HG03066 (cell line): ENCODE measurements around the gene YJU2.
"Not testable (repeated sequence)": the region's sequence is repeated elsewhere in the genome, so short reads cannot be mapped to it uniquely, and the experiment has no call there.

Source experiments
- ATAC-seq: cut with Tn5 transposase; IDR thresholded peaks from one replicate; pipeline ENCODE4 v1.9.1; 2021; ENCODE audit warnings: low read depth; ENCODE audit not compliant: unreplicated experiment

YJU2 gene

DNA sequence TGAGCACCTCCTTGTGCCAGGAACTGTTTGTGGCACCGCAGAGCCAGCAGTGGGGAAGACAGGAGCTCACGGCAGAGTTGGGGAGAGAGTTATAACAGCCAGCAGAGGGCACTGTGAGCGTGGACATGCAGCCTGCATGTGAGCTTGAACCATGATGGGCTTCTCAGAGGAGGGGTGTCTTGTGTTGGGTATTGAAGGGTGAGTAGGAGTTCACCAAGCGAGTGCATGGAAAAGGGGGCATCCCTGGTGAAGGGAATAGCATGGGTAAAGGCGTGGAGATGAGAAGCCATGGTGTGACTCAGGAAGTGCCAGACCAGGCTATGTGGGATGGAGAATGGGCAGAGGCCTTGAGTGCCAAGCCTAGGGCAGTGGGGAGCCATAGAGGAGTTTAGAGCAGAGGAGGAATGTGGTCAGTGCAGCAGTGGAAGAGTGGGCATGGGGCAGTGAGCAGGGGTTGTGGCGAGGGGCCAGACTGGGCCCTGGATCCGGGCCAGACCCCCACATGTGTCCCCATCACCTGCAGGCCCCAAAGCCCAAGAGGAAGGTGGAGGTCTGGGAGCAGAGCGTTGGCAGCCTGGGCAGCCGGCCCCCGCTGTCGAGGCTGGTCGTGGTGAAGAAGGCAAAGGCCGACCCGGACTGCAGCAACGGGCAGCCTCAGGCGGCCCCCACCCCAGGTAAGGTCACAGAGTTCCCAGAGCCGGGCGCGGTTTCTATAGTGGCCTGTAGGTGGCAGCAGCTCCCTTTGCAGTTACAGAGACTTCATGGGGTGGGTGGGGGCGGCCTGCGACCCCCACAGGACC, 20.4 kb downstream of the YJU2 start:
- ATAC-seq: no peak

DNA sequence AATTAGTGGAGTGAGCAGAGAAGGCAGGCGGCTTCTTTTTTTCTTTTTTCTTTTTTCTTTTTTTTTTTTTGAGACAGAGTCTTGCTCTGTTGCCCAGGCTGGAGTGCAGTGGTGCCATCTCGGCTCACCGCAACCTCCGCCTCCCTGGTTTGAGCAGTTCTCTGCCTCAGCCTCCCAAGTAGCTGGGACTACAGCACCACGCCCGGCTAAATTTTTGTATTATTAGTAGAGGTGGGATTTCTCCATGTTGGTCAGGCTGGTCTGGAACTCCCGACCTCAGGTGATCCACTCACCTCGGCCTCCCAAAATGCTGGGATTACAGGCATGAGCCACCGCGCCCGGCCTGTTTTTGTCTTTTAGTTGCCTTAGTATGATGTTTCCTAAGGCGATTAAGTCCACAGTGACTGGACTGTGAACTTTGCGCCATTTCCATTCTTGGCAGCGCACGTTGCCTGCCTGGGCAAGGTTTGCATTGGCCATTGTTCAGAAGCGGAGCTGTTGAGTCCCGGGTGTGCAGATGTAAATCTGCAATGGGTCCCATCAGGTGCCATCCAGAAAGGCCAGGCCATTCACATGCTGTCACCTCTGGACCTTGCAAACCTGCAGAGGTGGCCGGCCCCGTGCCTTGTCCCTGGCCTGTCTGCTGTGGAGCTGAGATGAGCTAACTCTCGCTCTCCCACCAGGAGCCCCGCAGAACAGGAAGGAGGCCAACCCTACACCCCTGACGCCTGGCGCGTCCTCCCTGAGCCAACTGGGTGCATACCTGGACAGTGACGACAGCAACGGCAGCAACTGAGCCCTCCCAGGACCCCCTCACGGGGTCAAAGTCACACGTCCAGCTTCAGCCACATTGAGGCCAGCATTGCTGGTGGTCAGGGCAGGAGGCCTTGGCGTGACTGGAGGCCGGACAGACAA, 21.3 kb downstream of the YJU2 start:
- ATAC-seq: no peak

DNA sequence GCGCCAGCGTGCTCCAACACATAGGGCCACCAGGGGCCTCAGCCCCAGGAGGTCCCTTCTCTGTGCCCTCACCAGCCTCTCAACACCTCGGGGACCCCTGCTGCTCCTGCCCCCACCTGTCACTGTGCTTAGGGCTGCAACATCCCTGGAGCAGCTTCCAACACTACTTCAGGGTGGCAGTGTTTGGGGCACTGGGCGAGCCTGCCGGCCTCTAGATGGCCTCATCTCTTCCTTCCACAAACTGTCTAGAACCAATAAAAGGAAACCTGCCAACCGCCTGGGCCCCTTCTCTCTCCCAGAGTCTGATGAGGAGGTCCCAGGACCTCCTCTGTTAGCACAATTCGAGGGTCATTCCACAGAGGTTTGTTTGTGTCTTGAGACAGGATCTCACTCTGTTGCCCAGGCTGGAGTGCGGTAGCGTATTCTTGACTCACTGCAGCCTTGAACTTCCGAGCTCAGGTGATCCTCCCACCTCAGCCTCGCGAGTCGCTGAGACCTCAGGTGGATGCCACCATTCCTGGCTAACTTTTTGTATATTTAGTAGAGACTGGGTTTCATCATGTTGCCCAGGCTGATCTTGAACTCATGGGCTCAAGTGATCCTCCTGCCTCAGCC, 22.0 kb downstream of the YJU2 start:
- ATAC-seq: no peak

DNA sequence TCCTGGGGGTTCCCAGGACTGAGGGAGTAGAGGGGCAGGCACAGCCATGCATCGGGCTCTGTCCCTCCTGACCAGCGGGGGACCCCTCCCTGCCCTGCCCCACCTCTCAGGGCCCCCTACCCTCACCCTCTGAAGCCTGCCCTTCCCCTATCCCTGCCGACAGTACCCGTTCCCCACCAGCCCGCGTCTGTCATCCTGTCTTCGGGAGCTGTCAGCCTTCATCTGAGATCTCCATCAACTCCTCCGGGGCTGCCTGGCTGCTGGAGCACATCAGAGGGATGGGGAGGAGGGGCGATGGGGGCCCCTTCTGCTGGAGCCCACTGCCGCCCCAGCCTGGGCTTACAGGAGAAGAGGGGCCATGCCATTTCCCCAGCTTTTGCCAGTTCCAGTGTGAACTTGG, 26.0 kb downstream of the YJU2 start:
- ATAC-seq: no peak

- ATAC-seq: not testable (repeated sequence)
These were observed 27.4 kb downstream of the YJU2 start for GRCh38 chr19:4274321-4274686.

DNA sequence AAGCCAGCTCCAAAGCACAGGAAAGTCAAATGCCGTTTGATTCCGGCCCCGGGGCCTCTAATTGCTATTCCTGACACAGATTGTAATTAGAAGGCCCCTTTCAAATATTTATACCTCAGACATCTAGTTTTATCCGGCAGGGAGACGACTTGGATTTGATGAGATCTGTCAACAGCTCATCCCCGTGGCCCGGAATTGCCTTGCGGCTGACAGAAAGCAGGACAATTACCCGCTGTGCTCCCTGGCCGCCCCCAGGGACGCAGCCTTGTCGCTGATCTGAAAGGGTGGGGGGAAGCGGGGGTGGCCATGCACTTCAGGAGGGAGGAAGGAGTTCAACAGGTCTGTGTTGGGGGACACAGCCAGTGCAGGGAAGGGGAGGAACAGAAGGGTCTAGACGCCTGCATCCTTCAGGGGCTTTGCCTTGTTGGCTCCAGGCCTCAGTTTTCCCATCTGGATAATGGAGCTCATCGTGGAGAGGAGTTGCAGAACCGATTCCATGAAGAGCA, 30.4 kb downstream of the YJU2 start:
- ATAC-seq: no peak

- ATAC-seq: no peak
These were observed 31.1 kb downstream of the YJU2 start for GRCh38 chr19:4278010-4278409.

DNA sequence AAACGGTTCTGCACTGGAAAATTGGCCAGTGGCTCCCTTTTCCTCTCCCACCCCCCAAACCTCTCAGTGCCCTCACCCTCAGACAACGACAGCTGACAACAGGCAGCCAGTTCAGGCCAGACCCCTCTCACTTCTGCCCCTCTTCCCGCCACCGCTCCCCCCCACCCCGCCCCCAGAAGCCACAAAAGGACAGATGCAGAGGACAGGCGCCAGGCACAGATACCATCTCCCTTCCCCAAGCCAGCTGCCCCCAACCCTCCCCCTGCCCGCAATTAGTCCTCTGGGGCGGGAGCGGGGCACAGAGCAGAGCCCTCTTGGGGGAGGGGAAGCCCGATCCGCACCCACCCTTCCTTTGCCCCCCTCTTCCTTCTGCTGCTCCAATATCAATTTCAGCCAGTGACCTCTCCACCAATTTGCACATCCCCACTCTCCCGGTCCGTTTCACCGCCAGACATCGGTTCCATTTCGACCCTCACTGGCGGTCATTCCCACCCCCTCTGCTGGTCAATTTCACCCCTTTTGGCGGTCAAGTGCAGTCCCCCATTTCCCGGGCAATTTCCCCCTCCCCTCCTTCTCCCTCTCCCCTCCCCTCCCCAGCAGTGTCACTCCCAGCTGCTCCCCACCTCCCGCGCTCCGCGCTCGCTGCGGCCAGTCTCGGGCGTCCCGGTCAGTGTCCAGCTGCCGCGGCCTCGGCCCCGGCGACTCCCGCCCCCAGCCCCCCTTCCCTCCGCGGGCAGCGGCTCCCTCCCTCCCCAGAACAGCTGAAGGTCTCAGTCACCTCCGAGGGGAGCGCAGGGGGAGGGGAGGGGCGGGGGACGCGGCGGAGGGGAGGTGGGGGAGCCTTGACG, 31.8 kb downstream of the YJU2 start, which contains the start of gene SHD:
TSS of gene SHD (plus strand) at position 848 of the 848 bp plus-strand sequence. CDS start 798 bp downstream, outside the sequence.
- ATAC-seq: no peak

- no peak for ATAC-seq
These were observed 32.3 kb downstream of the YJU2 start for GRCh38 chr19:4279267-4279529.

DNA sequence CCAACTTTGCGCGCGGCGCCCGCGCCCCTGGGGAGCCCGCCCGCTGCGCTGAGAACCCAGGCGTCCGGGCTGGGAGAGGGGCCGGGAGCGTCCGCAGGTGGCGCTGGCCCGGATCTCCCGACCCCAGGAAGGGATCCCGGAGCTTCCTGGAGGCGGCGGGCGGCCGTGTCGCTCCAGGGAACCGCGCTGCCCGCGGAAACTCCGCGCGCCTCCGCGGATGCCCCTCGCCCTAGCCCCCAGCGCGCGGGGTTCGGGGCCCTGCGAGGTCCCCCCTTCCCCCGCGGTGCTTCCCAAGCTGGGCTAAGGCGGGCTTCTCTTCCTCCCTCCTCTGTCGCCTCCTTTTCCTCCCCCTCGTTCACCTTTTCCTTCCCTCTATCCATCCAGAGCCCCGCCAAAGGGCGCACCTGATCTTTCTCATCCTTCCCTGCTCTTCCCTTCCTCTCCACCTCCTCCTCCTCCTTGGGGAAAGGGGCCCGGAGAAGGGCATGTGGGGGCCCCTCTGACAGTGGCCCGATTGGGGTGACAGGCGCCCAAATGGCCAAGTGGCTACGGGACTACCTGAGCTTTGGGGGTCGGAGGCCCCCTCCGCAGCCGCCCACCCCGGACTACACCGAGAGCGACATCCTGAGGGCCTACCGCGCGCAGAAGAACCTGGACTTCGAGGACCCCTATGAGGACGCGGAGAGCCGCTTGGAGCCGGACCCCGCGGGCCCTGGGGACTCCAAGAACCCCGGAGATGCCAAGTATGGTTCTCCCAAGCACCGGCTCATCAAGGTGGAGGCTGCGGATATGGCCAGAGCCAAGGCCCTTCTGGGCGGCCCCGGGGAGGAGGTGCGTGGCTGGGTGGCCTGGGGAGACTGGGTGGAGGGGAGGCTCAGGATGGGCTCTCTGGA, 32.9 kb downstream of the YJU2 start:
- ATAC-seq: no peak

- ATAC-seq: no peak
These were observed 37.5 kb downstream of the YJU2 start for GRCh38 chr19:4284176-4284958.

DNA sequence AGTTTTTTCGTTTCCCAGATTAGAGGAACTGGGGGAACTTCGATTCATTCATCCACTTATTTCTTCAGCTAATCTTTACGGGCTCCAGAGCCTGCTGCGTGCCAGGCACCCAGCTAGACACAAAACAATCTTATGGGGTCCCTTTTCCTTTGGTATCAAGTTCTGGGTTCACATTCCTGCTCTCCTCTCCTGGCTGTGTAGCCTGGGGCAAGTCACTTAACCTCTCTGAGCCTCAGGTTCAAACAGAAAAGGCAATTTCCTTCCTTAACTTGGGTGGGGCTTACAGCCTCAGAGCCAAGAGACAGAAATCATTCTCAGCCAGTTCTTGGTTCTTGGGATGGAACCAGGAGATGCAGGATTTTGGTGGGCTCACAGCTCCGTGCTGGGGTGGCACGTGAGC, 38.1 kb downstream of the YJU2 start:
- ATAC-seq: no peak

- not testable (repeated sequence) for ATAC-seq
These were observed 39.3 kb downstream of the YJU2 start for GRCh38 chr19:4286141-4286540.

- ATAC-seq: no peak
These were observed 41.4 kb downstream of the YJU2 start for GRCh38 chr19:4288091-4288777.

DNA sequence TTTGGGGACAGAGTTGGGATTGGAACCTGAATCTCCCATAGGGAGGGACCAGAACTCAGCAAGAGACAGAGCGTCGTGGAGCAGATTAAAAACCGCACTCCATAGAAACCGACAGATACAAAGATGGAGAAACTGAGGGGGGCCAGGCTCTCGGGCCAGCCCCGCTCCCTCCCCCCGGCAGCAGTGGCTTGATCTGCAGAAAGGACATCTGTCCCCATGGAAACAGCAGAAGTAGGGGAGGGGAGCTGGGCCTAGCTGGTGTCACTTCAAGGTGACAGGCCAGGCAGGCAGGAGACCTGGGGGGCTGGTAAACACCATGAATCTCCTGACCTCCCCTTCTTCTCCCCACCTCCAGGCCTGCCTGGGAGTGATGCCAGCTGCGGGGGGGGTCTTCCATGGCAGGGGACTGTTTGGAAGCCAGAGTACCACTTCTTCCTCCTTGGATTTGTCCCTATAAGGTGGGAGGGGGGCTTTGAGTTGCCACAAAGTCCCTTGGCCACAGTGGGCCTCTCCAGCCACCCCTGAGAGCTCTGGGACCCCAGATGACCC, 44.4 kb downstream of the YJU2 start:
- ATAC-seq: no peak

GRCh38 chr19:4292515-4292914, 45.6 kb downstream of the YJU2 start:
- ATAC-seq: no peak

DNA sequence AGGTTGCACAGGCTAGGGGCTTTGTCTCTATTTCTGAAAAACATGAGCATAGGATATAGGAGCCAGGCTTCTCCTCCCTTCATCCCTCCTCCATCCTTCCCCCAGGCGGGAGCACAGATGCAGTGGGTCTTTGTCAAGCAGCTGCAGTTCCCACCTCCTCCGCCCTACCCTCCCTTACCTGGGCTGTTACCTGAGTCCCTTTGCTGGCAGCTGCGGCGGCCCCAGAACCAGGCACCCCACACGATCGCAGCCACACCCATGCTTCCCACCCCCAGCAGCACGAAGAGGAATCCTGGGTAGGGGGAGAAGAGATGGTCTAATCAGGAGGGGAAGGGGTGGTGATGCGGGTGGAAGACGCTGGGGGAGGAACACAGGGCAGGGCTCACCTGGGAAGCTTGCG, 47.5 kb downstream of the YJU2 start:
- no peak for ATAC-seq
